Astrocyte of the cerebellum (primary cell): ENCODE data around the gene POLR3E.

Experiments used
- DNase-seq: peaks from one replicate; pipeline ENCODE4 v3.0.0-alpha.2; 2011; ENCODE audit warnings: low read depth
- H3K4me3 ChIP-seq: 2 replicates; pipeline ENCODE4 v1.5.1; 2011; ENCODE audit warnings: mild to moderate bottlenecking, low read depth, low read length, moderate library complexity
- in situ Hi-C: cut with HindIII; loops from 2 replicates; pipeline ENCODE4 v1.10.0; 2017; ENCODE audit warnings: low sequenced_read_pairs
- TF ChIP-seq, protein P1 (sequence below): IDR thresholded peaks from 2 replicates; pipeline ENCODE4 v1.5.1; 2012; ENCODE audit warnings: low read length, low read depth, moderate library complexity, mild to moderate bottlenecking; ENCODE audit errors: missing control alignments

POLR3E gene

GRCh38 chr16:22262460-22262859, 34.7 kb upstream of the POLR3E start:
- in situ Hi-C loops = no loop called here
- no peak overlapping the region for H3K4me3 ChIP-seq
- TF ChIP-seq, protein P1, sequence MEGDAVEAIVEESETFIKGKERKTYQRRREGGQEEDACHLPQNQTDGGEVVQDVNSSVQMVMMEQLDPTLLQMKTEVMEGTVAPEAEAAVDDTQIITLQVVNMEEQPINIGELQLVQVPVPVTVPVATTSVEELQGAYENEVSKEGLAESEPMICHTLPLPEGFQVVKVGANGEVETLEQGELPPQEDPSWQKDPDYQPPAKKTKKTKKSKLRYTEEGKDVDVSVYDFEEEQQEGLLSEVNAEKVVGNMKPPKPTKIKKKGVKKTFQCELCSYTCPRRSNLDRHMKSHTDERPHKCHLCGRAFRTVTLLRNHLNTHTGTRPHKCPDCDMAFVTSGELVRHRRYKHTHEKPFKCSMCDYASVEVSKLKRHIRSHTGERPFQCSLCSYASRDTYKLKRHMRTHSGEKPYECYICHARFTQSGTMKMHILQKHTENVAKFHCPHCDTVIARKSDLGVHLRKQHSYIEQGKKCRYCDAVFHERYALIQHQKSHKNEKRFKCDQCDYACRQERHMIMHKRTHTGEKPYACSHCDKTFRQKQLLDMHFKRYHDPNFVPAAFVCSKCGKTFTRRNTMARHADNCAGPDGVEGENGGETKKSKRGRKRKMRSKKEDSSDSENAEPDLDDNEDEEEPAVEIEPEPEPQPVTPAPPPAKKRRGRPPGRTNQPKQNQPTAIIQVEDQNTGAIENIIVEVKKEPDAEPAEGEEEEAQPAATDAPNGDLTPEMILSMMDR = no peak
- no peak for DNase-seq

- in situ Hi-C loops = no loop called here
These were observed 32.4 kb upstream of the POLR3E start for GRCh38 chr16:22264786-22265185.

GRCh38 chr16:22265351-22265750, 31.9 kb upstream of the POLR3E start:
- no peak for DNase-seq
- TF ChIP-seq, protein P1 = no peak
- no peak overlapping the region for H3K4me3 ChIP-seq
- in situ Hi-C loops = no loop called here

More at GRCh38 chr16:22264786-22265185, 32.4 kb upstream of the POLR3E start:
- H3K4me3 ChIP-seq = no peak overlapping the region
- TF ChIP-seq, protein P1 = no peak
- DNase-seq = no peak

DNA sequence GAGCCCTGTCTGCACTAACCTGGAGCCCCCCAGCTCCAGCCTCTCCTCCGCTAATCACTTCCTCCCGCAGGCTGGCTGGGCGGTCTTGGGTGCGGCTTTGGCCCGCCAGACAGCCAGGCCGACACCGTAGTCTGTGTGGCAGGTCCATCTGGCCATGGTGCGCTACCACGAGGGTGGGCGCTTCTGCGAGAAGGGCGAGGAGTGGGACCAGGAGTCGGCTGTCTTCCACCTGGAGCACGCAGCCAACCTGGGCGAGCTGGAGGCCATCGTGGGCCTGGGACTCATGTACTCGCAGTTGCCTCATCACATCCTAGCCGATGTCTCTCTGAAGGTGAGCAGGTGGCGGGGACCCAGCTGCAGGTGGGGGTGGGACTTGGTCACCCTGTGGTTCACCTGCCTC, 30.7 kb upstream of the POLR3E start:
- no peak overlapping the region for H3K4me3 ChIP-seq
- in situ Hi-C loops = no loop called here
- DNase-seq = no peak
- TF ChIP-seq, protein P1 = no peak

DNA sequence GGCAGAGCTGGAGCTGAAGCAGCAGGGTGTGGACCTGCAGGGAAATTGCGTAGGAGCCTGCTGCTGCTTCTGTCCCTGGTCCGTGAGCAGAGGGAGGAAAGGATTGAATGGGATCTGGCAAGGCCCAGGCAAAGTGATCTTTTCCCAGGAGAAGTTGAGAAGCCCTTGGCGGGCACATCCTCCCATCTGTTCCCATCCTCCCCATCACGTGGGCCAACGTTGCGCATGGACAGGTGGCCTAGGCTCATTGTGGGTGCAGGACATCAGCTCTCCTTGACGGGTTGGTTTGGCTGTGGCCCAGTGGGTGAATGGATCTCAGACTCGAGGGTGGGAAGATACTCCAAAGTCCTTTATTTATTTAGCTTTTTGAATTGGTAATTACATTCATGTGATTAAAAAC, 29.4 kb upstream of the POLR3E start:
- TF ChIP-seq, protein P1 = no peak
- no peak overlapping the region for H3K4me3 ChIP-seq
- DNase-seq = no peak
- in situ Hi-C loops = no loop called here

DNA sequence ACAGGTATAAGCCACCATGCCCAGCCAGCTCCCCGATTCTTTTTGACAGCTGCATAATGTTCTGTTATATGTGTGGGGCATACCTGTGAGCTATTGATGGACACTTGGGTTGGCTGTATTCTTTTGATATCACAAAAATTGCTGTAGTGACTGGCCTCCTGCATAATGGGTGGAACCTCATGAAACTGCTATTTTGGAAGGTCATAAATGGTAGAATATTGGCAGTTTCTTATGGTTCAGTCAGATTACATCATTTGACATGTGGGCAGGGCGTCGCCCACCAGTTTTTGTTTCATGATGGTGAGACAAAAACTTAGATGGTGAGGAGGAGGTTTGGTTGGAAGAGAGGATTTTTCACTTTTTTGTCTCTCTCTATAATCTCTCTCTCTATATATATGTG, 26.7 kb upstream of the POLR3E start:
- no peak overlapping the region for H3K4me3 ChIP-seq
- in situ Hi-C loops = no loop called here
- TF ChIP-seq, protein P1 = no peak
- DNase-seq = no peak
